H1 (cell line): ENCODE measurements around the gene ARMC9. TPM values are rescaled to one million over a fixed set of nuclear protein-coding genes. Genes with fewer than 3 reads are reported as not detected.

Experiments used
- E2F6 ChIP-seq: IDR thresholded peaks from 2 replicates; pipeline ENCODE4 v1.6.1; 2012; ENCODE audit warnings: inconsistent platforms
- FOSL1 ChIP-seq: IDR thresholded peaks from 2 replicates; pipeline ENCODE4 v1.6.1; 2011; ENCODE audit warnings: mild to moderate bottlenecking, low read depth, low read length, moderate library complexity; ENCODE audit not compliant: insufficient read depth
- KDM1A ChIP-seq: fragments of 200-600, 300-600 bp; sonication (generic); IDR thresholded peaks from 2 replicates; pipeline ENCODE4 v1.7.1; 2016; ENCODE audit warnings: mild to moderate bottlenecking, low read length, borderline replicate concordance
- MAX ChIP-seq: IDR thresholded peaks from 2 replicates; pipeline ENCODE4 v1.6.1; 2012; ENCODE audit warnings: inconsistent platforms
- NANOG ChIP-seq: IDR thresholded peaks from 2 replicates; pipeline ENCODE4 v1.6.1; 2011; ENCODE audit warnings: low read length, low read depth, mild to moderate bottlenecking, inconsistent platforms; ENCODE audit not compliant: insufficient read depth, poor library complexity, severe bottlenecking
- SRF ChIP-seq: IDR thresholded peaks from 2 replicates; pipeline ENCODE4 v1.6.1; 2011; ENCODE audit warnings: mild to moderate bottlenecking, low read depth, low read length, moderate library complexity
- TBP ChIP-seq: IDR thresholded peaks from 2 replicates; pipeline ENCODE4 v1.6.1; 2011; ENCODE audit warnings: low read depth, low read length, improper control_type of control experiment
- polyA plus RNA-seq, 7 experiments: library from polyadenylated mRNA; depleted of rRNA in 3 of 7; stranded (reverse) in 5 of 7; unstranded in 2 of 7; fragments of >200 nt in 5 of 7; fragments of 200-250 nt in 2 of 7; gene quantifications; 1 replicate in 5 of 7; 2 replicates in 1 of 7; 4 replicates in 1 of 7; pipeline versions ENCODE4 v1.2.1 to v1.2.3, GENCODE V29; 2011 to 2013; ENCODE audit warnings: missing spikeins in 2 of 7, mixed read lengths in 2 of 7
- total RNA-seq: library from RNA; stranded (reverse); fragmentation: NEBNext Ultra II Directional; extraction: Animal tissue kit (Norgen Biotek cat#: 25700); gene quantifications from 2 replicates; pipeline ENCODE4 v1.2.1, GENCODE V29; 2021

The ARMC9 gene
- total and polyA plus RNA-seq, 2 of the 8 experiments (the other 6 are each of a cell fraction or from before 2014, with no cell fraction given) = 23.2 to 36.1 TPM

DNA sequence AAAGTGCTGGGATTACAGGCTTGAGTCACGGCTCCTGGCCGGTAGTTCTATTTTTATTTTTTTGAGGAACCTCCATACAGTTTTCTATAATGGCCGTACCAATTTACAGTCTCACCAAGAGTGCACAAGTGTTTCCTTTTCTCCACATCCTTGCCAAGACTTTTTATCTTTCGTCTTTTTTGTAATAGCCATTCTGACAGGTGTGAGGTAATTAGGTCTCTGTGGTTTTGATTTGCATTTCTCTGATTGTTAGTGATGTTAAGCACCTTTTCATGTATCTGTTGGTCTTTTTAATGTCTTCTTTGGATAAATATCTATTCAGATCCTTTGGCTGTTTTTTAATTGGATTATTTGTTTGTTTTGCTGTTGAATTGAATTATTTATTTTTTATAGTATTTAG, 9.3 kb downstream of the ARMC9 start (continued):
- TF ChIP-seq MAX = no peak
- no peak for TF ChIP-seq NANOG
- no peak for TF ChIP-seq FOSL1
- TF ChIP-seq TBP = no peak
- no peak for TF ChIP-seq E2F6
- no peak for TF ChIP-seq SRF
- TF ChIP-seq KDM1A = no peak
- TF ChIP-seq, all 59 proteins: peak for 0
